ENCODE measurements around the gene UNC79.

The UNC79 gene

DNA sequence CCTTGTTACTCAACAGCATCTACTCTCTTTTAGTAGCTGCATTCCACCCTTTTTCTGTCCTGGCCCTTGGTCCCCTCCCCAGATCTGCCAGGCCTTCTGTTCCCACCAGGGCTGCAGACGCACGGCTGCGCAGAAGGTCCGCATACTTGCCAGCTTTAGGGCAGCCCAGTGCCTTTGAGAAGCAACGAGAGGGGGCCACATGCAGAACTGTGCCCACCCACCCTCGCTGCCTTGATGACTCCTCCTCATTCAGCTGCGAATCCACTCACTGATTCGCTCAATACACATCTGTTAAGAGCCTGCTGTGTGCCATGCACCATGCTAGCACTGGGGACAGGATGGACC is 318.3 kb downstream of the UNC79 start:
- no peaks in the 10 kb centered on the region for H3K79me2 ChIP-seq (ENCODE audit: low read length)
- H2AFZ ChIP-seq (ENCODE audit: low read length) = no peak overlapping the region
- TF ChIP-seq EZH2phosphoT487 (IDR thresholded peaks at IDR 0.05; ENCODE audit: low read length) = no peak
- TF ChIP-seq EZH2 (optimal IDR thresholded peaks at IDR 0.05; ENCODE audit: low read depth, low read length) = no peak
- TF ChIP-seq, protein P1, sequence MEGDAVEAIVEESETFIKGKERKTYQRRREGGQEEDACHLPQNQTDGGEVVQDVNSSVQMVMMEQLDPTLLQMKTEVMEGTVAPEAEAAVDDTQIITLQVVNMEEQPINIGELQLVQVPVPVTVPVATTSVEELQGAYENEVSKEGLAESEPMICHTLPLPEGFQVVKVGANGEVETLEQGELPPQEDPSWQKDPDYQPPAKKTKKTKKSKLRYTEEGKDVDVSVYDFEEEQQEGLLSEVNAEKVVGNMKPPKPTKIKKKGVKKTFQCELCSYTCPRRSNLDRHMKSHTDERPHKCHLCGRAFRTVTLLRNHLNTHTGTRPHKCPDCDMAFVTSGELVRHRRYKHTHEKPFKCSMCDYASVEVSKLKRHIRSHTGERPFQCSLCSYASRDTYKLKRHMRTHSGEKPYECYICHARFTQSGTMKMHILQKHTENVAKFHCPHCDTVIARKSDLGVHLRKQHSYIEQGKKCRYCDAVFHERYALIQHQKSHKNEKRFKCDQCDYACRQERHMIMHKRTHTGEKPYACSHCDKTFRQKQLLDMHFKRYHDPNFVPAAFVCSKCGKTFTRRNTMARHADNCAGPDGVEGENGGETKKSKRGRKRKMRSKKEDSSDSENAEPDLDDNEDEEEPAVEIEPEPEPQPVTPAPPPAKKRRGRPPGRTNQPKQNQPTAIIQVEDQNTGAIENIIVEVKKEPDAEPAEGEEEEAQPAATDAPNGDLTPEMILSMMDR (IDR thresholded peaks at IDR 0.05; ENCODE audit: low read length) = no peak
- no peak for DNase-seq
- H3K36me3 ChIP-seq (replicated peaks; ENCODE audit: insufficient read depth, low read length) = no peaks in the 10 kb centered on the region
- H3K9me2 ChIP-seq (replicated peaks; ENCODE audit: insufficient read depth, low read length) = no peaks in the 10 kb centered on the region
- no peaks in the 10 kb centered on the region for H3F3A ChIP-seq (ENCODE audit: insufficient read depth, low read length)
- no peaks in the 10 kb centered on the region for H3K27me3 ChIP-seq (replicated peaks; ENCODE audit: insufficient read depth, low read length)
- H4K20me1 ChIP-seq (ENCODE audit: insufficient read depth, low read length) = no peaks in the 10 kb centered on the region
- H3K4me2 ChIP-seq (ENCODE audit: low read depth, low read length) = no peak overlapping the region
- no peaks in the 10 kb centered on the region for H3K9me3 ChIP-seq (replicated peaks; ENCODE audit: insufficient read depth, low read length)
- H3K4me1 ChIP-seq (ENCODE audit: low read length) = no peaks in the 10 kb centered on the region
- H3K9ac ChIP-seq (ENCODE audit: low read length) = no peak overlapping the region
- no peak overlapping the region for H3K4me3 ChIP-seq (ENCODE audit: low read length)
- no peak overlapping the region for H3K27ac ChIP-seq (ENCODE audit: low read length)

GRCh38 chr14:93751946-93752655 is 321.4 kb downstream of the UNC79 start:
- Histone ChIP-seq H3K4me1 (ENCODE audit: low read length) (no peaks in the 10 kb centered on the region), H3K79me2 (ENCODE audit: low read length) (no peaks in the 10 kb centered on the region), H3K9ac (ENCODE audit: low read length) (no peak overlapping the region), H4K20me1 (ENCODE audit: insufficient read depth, low read length) (no peaks in the 10 kb centered on the region), H3K9me2 (replicated peaks; ENCODE audit: insufficient read depth, low read length) (no peaks in the 10 kb centered on the region), H3K9me3 (replicated peaks; ENCODE audit: insufficient read depth, low read length) (no peaks in the 10 kb centered on the region), H3K4me2 (ENCODE audit: low read depth, low read length) (no peak overlapping the region), H3K36me3 (replicated peaks; ENCODE audit: insufficient read depth, low read length) (no peaks in the 10 kb centered on the region), H3K27ac (ENCODE audit: low read length) (no peak overlapping the region), H3F3A (ENCODE audit: insufficient read depth, low read length) (no peaks in the 10 kb centered on the region), H2AFZ (ENCODE audit: low read length) (no peak overlapping the region), H3K4me3 (ENCODE audit: low read length) (no peak overlapping the region), H3K27me3 (replicated peaks; ENCODE audit: insufficient read depth, low read length) (no peaks in the 10 kb centered on the region)
- no peak for DNase-seq
- no peak for TF ChIP-seq EZH2 (optimal IDR thresholded peaks at IDR 0.05; ENCODE audit: low read depth, low read length)
- TF ChIP-seq, protein P1 (IDR thresholded peaks at IDR 0.05; ENCODE audit: low read length) = no peak
- TF ChIP-seq EZH2phosphoT487 (IDR thresholded peaks at IDR 0.05; ENCODE audit: low read length) = no peak

DNA sequence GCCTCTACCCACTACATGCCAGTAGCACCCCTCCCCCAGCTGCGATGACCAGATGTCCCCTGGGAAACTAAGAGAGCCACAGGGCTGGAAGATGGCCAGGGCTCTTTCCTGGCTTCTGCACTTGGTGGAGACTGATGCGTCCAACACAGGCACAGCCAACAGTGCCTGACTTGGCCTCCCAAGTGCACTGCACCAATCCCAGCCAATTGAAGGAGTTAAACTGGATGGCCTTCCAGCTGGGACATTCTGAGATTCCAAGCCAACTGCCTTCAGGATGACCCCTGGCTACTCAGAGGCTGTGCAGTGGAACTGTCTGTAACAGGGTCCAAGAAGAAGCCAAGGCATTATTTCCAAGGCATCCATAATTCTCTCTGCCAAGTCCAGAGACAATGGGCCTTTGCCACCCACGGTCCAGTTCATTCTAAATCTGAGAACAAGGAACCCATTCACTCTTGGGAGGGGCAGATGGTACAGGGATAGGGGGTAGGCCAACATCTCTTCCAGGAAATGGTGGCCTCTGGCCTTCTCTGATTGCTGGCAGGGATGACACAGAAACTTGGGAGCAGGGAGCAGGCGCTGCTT is 322.3 kb downstream of the UNC79 start:
- no peaks in the 10 kb centered on the region for H3K79me2 ChIP-seq (ENCODE audit: low read length)
- no peaks in the 10 kb centered on the region for H3K27me3 ChIP-seq (replicated peaks; ENCODE audit: insufficient read depth, low read length)
- no peak overlapping the region for H2AFZ ChIP-seq (ENCODE audit: low read length)
- no peak overlapping the region for H3K4me3 ChIP-seq (ENCODE audit: low read length)
- H3K9me3 ChIP-seq (replicated peaks; ENCODE audit: insufficient read depth, low read length) = no peaks in the 10 kb centered on the region
- DNase-seq = no peak
- H3K4me2 ChIP-seq (ENCODE audit: low read depth, low read length) = no peak overlapping the region
- H3K4me1 ChIP-seq (ENCODE audit: low read length) = no peaks in the 10 kb centered on the region
- TF ChIP-seq EZH2 (optimal IDR thresholded peaks at IDR 0.05; ENCODE audit: low read depth, low read length) (no peak), EZH2phosphoT487 (IDR thresholded peaks at IDR 0.05; ENCODE audit: low read length) (no peak)
- TF ChIP-seq, protein P1 (IDR thresholded peaks at IDR 0.05; ENCODE audit: low read length) = no peak
- H4K20me1 ChIP-seq (ENCODE audit: insufficient read depth, low read length) = no peaks in the 10 kb centered on the region
- H3K27ac ChIP-seq (ENCODE audit: low read length) = no peak overlapping the region
- H3K36me3 ChIP-seq (replicated peaks; ENCODE audit: insufficient read depth, low read length) = no peaks in the 10 kb centered on the region
- no peak overlapping the region for H3K9ac ChIP-seq (ENCODE audit: low read length)
- no peaks in the 10 kb centered on the region for H3K9me2 ChIP-seq (replicated peaks; ENCODE audit: insufficient read depth, low read length)
- no peaks in the 10 kb centered on the region for H3F3A ChIP-seq (ENCODE audit: insufficient read depth, low read length)
